22Rv1 (cell line): ENCODE measurements around the gene SORL1.

Experiments
- H3K27ac ChIP-seq: fragments of 450-650 bp; 2 replicates; pipeline ENCODE4 v1.5.1; 2017
- ZFX ChIP-seq: fragments of 450-650 bp; IDR thresholded peaks from 2 replicates; pipeline ENCODE4 v1.6.1; 2017; ENCODE audit warnings: antibody characterized with exemption, borderline replicate concordance
- TF ChIP-seq, protein P1 (sequence below): fragments of 450-650 bp; IDR thresholded peaks from 2 replicates; pipeline ENCODE4 v1.5.1; 2017; ENCODE audit warnings: mild to moderate bottlenecking

SORL1 gene

DNA sequence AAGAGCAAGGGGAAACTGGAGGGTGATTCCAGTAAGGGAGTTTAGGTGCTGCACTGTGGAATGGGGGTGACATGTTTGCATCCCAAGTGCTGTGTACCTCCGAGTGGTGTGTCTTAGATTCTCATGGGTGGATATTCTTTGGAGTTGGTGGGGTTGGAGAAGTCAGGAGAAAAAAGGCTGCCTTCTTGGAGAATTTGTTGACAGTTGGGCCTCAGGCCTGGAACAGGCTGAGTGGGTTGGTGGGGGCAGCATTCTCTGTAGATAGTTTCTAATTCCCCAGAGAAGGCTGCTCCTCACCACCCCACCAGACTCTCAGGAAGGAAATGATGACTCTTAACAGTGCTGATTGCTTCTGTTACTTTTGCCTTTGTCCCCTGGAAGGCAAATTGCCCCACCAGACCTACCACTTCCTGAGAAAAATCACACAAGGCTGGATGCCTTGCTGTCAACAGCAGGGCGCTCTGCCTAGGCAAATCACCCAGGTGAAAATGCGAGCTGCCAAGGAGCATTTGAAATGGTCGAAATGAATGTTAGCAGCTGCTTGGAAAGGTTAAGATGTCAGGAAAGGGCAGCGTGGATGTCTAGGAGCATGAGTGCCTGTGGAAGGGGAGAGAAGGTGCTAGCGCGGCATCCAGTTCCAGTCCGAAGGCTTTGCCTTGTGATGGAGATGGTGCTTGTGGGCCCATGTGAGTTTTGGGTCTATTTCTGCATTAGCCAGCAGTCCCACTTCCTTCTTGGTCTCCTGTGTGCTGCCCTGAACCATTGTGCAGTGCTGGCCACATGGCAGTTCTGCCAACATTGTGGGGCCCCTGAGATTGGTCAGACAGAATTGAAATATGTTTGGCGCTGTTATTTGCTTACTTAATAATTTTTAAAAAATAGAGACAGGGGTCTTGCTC, 30.4 kb downstream of the SORL1 start:
- TF ChIP-seq, protein P1, sequence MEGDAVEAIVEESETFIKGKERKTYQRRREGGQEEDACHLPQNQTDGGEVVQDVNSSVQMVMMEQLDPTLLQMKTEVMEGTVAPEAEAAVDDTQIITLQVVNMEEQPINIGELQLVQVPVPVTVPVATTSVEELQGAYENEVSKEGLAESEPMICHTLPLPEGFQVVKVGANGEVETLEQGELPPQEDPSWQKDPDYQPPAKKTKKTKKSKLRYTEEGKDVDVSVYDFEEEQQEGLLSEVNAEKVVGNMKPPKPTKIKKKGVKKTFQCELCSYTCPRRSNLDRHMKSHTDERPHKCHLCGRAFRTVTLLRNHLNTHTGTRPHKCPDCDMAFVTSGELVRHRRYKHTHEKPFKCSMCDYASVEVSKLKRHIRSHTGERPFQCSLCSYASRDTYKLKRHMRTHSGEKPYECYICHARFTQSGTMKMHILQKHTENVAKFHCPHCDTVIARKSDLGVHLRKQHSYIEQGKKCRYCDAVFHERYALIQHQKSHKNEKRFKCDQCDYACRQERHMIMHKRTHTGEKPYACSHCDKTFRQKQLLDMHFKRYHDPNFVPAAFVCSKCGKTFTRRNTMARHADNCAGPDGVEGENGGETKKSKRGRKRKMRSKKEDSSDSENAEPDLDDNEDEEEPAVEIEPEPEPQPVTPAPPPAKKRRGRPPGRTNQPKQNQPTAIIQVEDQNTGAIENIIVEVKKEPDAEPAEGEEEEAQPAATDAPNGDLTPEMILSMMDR = no peak
- TF ChIP-seq ZFX = no peak
- no peak overlapping the region for H3K27ac ChIP-seq

- no peak overlapping the region for H3K27ac ChIP-seq
- TF ChIP-seq, protein P1 = no peak
- TF ChIP-seq ZFX = no peak
Measured at GRCh38 chr11:121483805-121484480, 31.8 kb downstream of the SORL1 start.

DNA sequence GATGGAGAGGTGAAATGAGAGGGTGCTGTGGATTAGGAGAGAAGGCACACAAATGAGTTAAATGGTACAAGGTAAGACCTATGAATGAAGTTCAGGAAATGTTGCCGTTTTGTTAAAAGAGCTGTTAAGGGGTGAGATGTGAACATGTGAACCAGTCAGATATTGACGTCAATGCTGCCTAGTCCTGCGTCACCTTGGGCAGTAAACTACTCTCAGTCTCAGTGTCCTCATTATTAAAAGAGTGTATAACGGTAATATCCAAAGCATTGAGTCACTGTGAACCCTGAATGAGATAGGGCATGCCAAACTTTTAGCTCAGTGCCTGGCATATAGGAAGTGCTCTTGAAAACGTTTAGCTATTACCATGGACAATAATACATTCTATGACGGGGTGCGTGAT, 33.1 kb downstream of the SORL1 start:
- no peak overlapping the region for H3K27ac ChIP-seq
- TF ChIP-seq, protein P1 = no peak
- no peak for TF ChIP-seq ZFX

- no peak overlapping the region for H3K27ac ChIP-seq
- TF ChIP-seq, protein P1 = no peak
Measured at GRCh38 chr11:121486054-121486453, 33.9 kb downstream of the SORL1 start.

- H3K27ac ChIP-seq = no peak overlapping the region
- TF ChIP-seq ZFX = no peak
- TF ChIP-seq, protein P1 = no peak
Measured at GRCh38 chr11:121487191-121487590, 35.1 kb downstream of the SORL1 start.

GRCh38 chr11:121488170-121488569, 36.1 kb downstream of the SORL1 start:
- no peak overlapping the region for H3K27ac ChIP-seq
- no peak for TF ChIP-seq ZFX
- TF ChIP-seq, protein P1 = no peak

DNA sequence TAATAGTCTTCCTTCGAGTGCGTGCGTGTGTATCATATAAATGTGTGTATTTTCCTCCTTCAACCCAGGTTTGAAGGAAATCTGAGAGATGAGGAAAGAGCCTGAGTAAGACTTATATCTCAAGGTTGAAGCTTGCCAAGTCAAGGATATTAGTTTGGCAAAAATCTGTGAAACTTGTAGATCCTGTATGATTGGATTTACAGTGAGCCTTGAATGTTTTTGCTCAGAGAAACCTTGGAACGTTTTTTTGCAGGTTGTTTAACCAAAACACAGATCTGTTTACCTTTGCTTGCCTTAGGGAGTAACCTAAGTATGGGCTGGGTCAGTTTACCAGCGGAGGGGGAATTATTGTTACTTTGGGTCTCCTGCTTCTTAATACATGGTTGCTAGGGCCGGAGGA, 36.5 kb downstream of the SORL1 start:
- TF ChIP-seq ZFX = no peak
- TF ChIP-seq, protein P1 = no peak
- no peak overlapping the region for H3K27ac ChIP-seq
